D721Med (cell line): ENCODE data around the gene LSG1.

Experiments used
- DNase-seq: peaks from one replicate; pipeline ENCODE4 v3.0.0; 2011; ENCODE audit warnings: low spot score; ENCODE audit not compliant: insufficient read length
- FAIRE-seq: peaks from 2 replicates; lab custom pipeline; 2011; peaks lifted over from hg19 to GRCh38; lab: Jason Lieb, UNC
- TF ChIP-seq, protein P1 (sequence below): IDR thresholded peaks from 2 replicates; pipeline ENCODE4 v1.5.1; 2012; ENCODE audit warnings: mild to moderate bottlenecking, control low read depth; ENCODE audit not compliant: insufficient read depth; ENCODE audit errors: missing control alignments

LSG1 gene

DNA sequence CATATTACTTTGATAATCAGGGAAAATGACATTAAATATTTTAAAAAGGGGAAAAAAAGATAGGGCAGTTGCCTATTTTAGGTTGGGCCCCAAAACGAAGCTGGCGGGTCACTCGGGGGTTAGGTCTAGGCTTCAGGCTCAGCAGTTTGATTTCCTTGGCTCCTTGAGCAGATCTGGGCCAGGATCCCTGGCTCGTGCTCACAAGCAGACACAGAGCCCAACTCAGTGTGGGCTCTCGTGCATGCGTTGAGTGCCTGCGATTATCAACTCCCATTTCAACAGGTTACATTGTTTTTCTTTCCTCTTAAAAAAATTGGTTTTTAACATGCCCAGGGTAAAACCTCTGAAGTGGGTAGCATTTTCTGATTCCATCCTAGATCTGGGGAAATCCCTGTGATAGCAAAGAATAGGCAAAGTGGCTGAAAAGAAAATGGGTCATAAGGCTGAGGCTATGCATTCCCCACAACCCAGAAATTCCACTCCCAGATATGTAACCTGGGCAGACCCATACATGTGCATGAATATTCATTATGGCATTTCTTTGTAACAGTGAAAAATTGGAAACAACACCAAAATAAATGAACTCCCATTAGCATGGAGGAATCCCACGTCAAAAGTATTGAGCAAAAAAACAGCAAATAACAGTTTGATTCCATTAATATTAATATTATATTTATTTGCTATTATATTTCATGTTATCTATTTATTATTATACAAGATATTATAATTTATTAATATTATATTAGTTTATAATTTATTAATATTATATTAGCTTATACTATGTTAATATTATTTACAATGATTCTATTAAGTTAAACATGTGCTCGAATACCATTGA, 41.5 kb upstream of the LSG1 start:
- TF ChIP-seq, protein P1, sequence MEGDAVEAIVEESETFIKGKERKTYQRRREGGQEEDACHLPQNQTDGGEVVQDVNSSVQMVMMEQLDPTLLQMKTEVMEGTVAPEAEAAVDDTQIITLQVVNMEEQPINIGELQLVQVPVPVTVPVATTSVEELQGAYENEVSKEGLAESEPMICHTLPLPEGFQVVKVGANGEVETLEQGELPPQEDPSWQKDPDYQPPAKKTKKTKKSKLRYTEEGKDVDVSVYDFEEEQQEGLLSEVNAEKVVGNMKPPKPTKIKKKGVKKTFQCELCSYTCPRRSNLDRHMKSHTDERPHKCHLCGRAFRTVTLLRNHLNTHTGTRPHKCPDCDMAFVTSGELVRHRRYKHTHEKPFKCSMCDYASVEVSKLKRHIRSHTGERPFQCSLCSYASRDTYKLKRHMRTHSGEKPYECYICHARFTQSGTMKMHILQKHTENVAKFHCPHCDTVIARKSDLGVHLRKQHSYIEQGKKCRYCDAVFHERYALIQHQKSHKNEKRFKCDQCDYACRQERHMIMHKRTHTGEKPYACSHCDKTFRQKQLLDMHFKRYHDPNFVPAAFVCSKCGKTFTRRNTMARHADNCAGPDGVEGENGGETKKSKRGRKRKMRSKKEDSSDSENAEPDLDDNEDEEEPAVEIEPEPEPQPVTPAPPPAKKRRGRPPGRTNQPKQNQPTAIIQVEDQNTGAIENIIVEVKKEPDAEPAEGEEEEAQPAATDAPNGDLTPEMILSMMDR: no peak
- FAIRE-seq (no peak), DNase-seq (no peak)

DNA sequence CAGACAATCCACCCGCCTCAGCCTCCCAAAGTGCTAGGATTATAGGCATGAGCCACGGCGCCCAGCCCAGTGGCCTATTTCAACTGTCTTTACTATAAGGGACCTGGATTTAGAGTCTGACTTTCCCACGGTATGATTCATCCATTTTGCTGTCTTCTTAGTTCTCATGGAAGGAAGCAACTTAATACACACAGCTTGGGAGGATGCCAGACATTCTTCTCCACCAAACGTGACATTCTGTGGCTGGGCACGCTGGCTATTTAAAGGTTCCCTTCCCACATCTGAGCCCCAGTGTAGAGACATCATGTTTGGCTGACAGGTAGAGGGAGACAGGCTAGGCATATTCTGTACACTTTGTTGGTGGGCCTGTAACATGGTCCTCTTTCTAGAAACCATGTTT, 39.9 kb upstream of the LSG1 start:
- DNase-seq (no peak), FAIRE-seq (no peak)
- TF ChIP-seq, protein P1: no peak

DNA sequence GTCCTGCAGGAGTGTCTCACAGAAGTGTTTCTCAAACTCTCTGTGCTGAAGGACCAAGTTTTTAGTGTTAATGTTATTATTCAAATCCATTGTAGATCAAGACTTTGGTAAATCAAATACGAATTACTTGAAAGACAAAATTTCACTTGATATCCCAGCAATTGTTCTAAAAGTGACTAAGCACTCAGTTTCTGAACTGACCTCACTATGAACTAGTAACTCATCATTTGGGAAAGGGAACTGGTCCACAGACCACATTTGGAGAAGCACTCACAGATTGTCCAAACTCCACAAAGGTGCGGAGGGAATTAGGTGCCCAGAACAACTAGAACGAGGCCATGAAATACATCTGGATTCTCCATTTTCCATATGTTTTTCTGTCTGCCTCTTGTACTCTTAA, 39.3 kb upstream of the LSG1 start:
- TF ChIP-seq, protein P1: no peak
- DNase-seq (no peak), FAIRE-seq (no peak)

DNA sequence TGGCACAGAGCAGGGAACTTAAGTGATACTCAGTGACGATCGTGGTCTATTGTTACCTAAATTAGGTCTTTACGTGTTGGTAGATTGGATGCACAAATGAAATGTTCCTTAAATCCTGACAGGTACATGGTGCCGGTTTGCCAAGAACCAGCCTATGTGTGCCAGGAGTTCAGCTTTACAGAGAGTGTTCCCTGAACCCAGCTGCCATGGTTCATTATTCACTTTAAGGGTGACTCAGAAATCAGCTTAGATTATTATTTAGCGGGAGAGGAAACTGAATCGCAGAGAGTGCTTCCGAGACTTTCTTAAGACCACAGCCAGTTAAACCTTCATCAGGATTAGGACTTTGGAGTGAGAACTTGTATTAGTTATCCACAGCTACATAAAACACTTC, 35.2 kb upstream of the LSG1 start:
- TF ChIP-seq, protein P1: no peak
- DNase-seq: no peak

DNA sequence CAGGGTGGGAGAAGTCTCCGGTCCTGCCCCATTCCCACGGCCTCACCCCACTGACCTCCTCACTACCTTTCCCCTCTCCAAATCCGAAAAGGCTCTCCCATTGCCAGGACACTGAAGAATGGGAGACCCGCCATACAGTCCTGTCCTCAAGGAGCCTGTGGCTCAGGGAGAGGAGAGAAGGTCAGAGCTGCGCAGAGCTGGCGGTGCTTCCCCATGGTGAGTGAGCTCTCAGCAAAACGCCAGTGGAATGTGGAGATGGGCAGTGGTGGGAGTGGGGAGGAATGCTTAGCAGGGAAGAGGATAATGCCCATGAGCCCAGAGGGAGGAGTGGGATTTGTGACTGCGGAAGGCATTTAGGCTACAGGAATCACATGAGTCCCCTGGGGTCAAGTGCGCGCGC, 33.8 kb upstream of the LSG1 start:
- DNase-seq (no peak), FAIRE-seq (no peak)
- TF ChIP-seq, protein P1: no peak

More for the DNA sequence above, 35.2 kb upstream of the LSG1 start:
- no peak for FAIRE-seq

DNA sequence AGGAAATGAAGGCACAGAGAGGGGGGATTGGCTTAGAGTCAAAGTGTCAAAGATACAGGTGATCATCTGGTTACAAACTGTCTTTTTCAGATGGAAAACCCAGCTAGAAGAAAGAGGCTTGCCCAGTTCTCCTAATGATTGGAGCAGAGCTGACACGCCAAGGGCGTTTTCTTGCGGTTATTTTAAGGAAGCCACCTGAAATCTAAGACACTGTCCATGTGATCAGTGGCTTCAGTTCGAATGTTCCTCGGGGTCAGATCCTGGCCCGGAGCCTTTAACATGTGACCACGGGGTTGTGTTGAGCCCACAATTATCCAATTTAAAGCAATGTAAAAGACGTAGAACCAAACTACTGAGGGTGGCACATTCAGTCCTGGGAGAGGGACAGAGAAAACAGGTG, 33.2 kb upstream of the LSG1 start:
- TF ChIP-seq, protein P1: no peak
- no peak for FAIRE-seq
- DNase-seq: no peak

DNA sequence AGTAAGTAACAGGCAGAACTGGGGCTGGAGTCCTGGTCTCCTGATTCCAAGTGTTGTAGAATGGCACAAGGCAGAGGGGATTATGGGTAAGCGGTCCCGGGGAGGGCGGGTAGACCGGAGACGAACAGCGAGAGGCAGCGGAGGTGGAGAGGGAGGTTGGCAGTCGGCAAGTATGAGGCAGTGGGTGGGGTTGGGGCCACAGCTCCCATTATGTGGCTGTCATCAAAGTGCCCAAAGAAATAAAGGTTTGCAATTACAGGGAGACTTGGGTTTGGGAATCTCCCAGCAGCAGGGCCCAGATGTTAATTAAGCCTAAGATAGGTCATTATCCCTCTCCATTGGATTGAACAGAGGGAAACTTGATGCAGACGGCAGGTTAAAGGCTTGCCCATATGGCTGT, 30.6 kb upstream of the LSG1 start:
- TF ChIP-seq, protein P1: no peak
- FAIRE-seq (no peak), DNase-seq (no peak)
